GM21529 (cell line): ENCODE data around the gene DAB1.
"Not testable (repeated sequence)": the region's sequence is repeated elsewhere in the genome, so short reads cannot be mapped to it uniquely, and the experiment has no call there.

Experiments used
- ATAC-seq: cut with Tn5 transposase; IDR thresholded peaks from one replicate; pipeline ENCODE4 v1.9.1; 2021; ENCODE audit not compliant: unreplicated experiment

DAB1 gene

GRCh38 chr1:57127976-57128375, 295.9 kb downstream of the DAB1 start:
- no peak for ATAC-seq

GRCh38 chr1:57124768-57125446, 299.0 kb downstream of the DAB1 start:
- ATAC-seq = peak; percentile 58

- ATAC-seq = no peak
Measured at GRCh38 chr1:57124170-57124569, 299.7 kb downstream of the DAB1 start.

GRCh38 chr1:57122031-57122430, 301.8 kb downstream of the DAB1 start:
- ATAC-seq = no peak

GRCh38 chr1:57118948-57119603, 304.8 kb downstream of the DAB1 start:
- no peak for ATAC-seq

GRCh38 chr1:57117753-57118152, 306.1 kb downstream of the DAB1 start:
- no peak for ATAC-seq

GRCh38 chr1:57116871-57117270, 307.0 kb downstream of the DAB1 start:
- no peak for ATAC-seq

- no peak for ATAC-seq
Measured at GRCh38 chr1:57115030-57115614, 308.7 kb downstream of the DAB1 start.

- ATAC-seq = no peak
Measured at GRCh38 chr1:57112148-57112547, 311.7 kb downstream of the DAB1 start.

- no peak for ATAC-seq
Measured at GRCh38 chr1:57111175-57111574, 312.7 kb downstream of the DAB1 start.

GRCh38 chr1:57109883-57110282, 314.0 kb downstream of the DAB1 start:
- no peak for ATAC-seq

GRCh38 chr1:57109247-57109646, 314.6 kb downstream of the DAB1 start:
- no peak for ATAC-seq

GRCh38 chr1:57106296-57106695, 317.6 kb downstream of the DAB1 start:
- ATAC-seq = no peak

- no peak for ATAC-seq
Measured at GRCh38 chr1:57102561-57103326, 321.1 kb downstream of the DAB1 start.

- no peak for ATAC-seq
Measured at GRCh38 chr1:57101209-57101608, 322.7 kb downstream of the DAB1 start.

GRCh38 chr1:57094749-57095148, 329.1 kb downstream of the DAB1 start:
- no peak for ATAC-seq

GRCh38 chr1:57093122-57093521, 330.7 kb downstream of the DAB1 start:
- no peak for ATAC-seq

- no peak for ATAC-seq
Measured at GRCh38 chr1:57091642-57092041, 332.2 kb downstream of the DAB1 start.

- no peak for ATAC-seq
Measured at GRCh38 chr1:57089855-57090254, 334.0 kb downstream of the DAB1 start.

GRCh38 chr1:57089221-57089620, 334.6 kb downstream of the DAB1 start:
- ATAC-seq = no peak

GRCh38 chr1:57088653-57089052, 335.2 kb downstream of the DAB1 start:
- no peak for ATAC-seq

- ATAC-seq = not testable (repeated sequence)
Measured at GRCh38 chr1:57087660-57088059, 336.2 kb downstream of the DAB1 start.
